Measurements from ENCODE around the gene RPS27.

DNA sequence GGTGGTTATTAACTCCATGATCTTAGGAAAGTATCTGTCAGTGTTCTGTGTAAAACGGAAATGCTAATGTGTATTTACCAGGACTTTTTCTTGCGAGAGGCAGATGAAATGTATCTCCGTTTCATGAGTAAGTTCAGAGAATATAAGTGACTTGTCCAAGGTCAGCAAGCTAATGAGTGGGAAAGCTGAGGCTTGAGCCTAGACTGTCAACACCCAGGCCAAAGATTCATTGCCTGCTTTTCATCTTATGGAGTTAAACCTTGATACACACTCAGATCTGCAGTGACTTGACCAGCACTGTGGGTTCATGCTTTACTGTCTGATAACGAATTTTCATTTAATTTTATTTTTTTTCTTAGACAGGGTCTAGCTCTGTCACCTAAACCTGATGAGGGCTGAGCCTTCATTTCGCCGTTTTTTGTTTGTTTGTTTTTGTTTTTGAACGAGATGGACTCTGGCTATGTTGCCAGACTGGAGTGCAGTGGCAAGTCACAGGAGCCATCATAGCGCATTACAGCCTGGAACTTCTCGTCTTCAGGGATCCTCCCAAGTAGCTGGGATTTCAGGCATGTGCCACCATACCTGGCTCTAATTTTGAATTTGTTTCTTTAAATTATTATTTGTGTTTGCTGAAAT, 12.2 kb upstream of the RPS27 start:
- TF ChIP-seq, protein P1, sequence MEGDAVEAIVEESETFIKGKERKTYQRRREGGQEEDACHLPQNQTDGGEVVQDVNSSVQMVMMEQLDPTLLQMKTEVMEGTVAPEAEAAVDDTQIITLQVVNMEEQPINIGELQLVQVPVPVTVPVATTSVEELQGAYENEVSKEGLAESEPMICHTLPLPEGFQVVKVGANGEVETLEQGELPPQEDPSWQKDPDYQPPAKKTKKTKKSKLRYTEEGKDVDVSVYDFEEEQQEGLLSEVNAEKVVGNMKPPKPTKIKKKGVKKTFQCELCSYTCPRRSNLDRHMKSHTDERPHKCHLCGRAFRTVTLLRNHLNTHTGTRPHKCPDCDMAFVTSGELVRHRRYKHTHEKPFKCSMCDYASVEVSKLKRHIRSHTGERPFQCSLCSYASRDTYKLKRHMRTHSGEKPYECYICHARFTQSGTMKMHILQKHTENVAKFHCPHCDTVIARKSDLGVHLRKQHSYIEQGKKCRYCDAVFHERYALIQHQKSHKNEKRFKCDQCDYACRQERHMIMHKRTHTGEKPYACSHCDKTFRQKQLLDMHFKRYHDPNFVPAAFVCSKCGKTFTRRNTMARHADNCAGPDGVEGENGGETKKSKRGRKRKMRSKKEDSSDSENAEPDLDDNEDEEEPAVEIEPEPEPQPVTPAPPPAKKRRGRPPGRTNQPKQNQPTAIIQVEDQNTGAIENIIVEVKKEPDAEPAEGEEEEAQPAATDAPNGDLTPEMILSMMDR (IDR thresholded peaks at IDR 0.05) = no peak
- no peak for TF ChIP-seq TCF7L2 (IDR thresholded peaks at IDR 0.05; ENCODE audit: low read depth, low read length)
- no peak for TF ChIP-seq POLR2AphosphoS5 (IDR thresholded peaks at IDR 0.05; ENCODE audit: low read depth, low read length)
- TF ChIP-seq SIN3A (IDR thresholded peaks at IDR 0.05; ENCODE audit: borderline replicate concordance, insufficient read depth, low read depth, low read length) = no peak
